Endodermal cell (in vitro differentiated cells): Measurements from ENCODE around the gene SAA1. TPM values are rescaled to one million over a fixed set of nuclear protein-coding genes. Genes with fewer than 3 reads are reported as not detected.

Experiments used
- DNase-seq: peaks from one replicate; pipeline ENCODE4 v3.0.0-alpha.2; 2017
- H3K27ac ChIP-seq: 2 replicates; pipeline ENCODE4 v1.5.1; 2013; ENCODE audit warnings: mild to moderate bottlenecking, low read depth, low read length, moderate library complexity
- H3K27me3 ChIP-seq: 2 replicates; pipeline ENCODE4 v1.6.1; 2013; ENCODE audit warnings: mild to moderate bottlenecking, low read length, moderate library complexity; ENCODE audit not compliant: insufficient read depth, control insufficient read depth, poor library complexity, severe bottlenecking
- H3K36me3 ChIP-seq: 2 replicates; pipeline ENCODE4 v1.7.0; 2013; ENCODE audit warnings: mild to moderate bottlenecking, low read length, moderate library complexity; ENCODE audit not compliant: control insufficient read depth, insufficient read depth
- H3K4me1 ChIP-seq: one replicate; pipeline ENCODE4 v1.7.0; 2013; ENCODE audit warnings: low read length; ENCODE audit not compliant: control insufficient read depth, insufficient read depth
- H3K4me3 ChIP-seq: 2 replicates; pipeline ENCODE4 v1.5.1; 2013; ENCODE audit warnings: mild to moderate bottlenecking, low read length, moderate library complexity
- H3K9ac ChIP-seq: 2 replicates; pipeline ENCODE4 v1.6.1; 2013; ENCODE audit warnings: mild to moderate bottlenecking, low read length, moderate library complexity; ENCODE audit not compliant: poor library complexity, severe bottlenecking; ENCODE audit errors: extremely low read depth
- H3K9me3 ChIP-seq: 2 replicates; pipeline ENCODE4 v1.6.1; 2013; ENCODE audit warnings: mild to moderate bottlenecking, low read length, moderate library complexity; ENCODE audit not compliant: control insufficient read depth
- H3K27ac Mint-ChIP-seq: 2 replicates; pipeline ENCODE4 v1.8.0; 2020; ENCODE audit warnings: mixed read lengths
- H3K27me3 Mint-ChIP-seq: 2 replicates; pipeline ENCODE4 v1.8.0; 2021; ENCODE audit warnings: mild to moderate bottlenecking, mixed read lengths; ENCODE audit not compliant: insufficient read depth
- H3K36me3 Mint-ChIP-seq: 2 replicates; pipeline ENCODE4 v1.8.0; 2020; ENCODE audit warnings: low read depth, mixed read lengths
- H3K4me1 Mint-ChIP-seq: 2 replicates; pipeline ENCODE4 v1.8.0; 2020; ENCODE audit warnings: mixed read lengths
- H3K4me3 Mint-ChIP-seq: 2 replicates; pipeline ENCODE4 v1.8.0; 2020; ENCODE audit warnings: mild to moderate bottlenecking, moderate library complexity, mixed read lengths
- H3K9me3 Mint-ChIP-seq: 2 replicates; pipeline ENCODE4 v1.8.0; 2020; ENCODE audit warnings: mild to moderate bottlenecking, mixed read lengths
- WGBS, 2 experiments: methylation state at CpG; one replicate each; pipeline versions ENCODE4 v1.1.5 to v1.1.7; 2013; ENCODE audit warnings: missing lambda C conversion rate in 2 of 2, mixed read lengths in 1 of 2; ENCODE audit not compliant: insufficient coverage in 1 of 2, insufficient read length in 1 of 2; 5-methylcytosine and 5-hydroxymethylcytosine counted together
- total RNA-seq, 2 donors: library from RNA; stranded (reverse); fragmentation: NEBNext Ultra II Directional in 1 of 2; extraction: Animal tissue kit (Norgen Biotek cat#: 25700) in 1 of 2; gene quantifications; 2 replicates in 1 of 2; 3 replicates in 1 of 2; pipeline ENCODE4 v1.2.1, GENCODE V29; 2021
- TF ChIP-seq, protein P1 (sequence below): fragments of 200-600 bp; sonication (generic); conservative IDR thresholded peaks from 2 replicates; pipeline ENCODE4 v1.5.0; 2021; ENCODE audit warnings: antibody characterized with exemption, mild to moderate bottlenecking

The SAA1 gene
- total RNA-seq, 2 donors from 2014 or later = not detected

DNA sequence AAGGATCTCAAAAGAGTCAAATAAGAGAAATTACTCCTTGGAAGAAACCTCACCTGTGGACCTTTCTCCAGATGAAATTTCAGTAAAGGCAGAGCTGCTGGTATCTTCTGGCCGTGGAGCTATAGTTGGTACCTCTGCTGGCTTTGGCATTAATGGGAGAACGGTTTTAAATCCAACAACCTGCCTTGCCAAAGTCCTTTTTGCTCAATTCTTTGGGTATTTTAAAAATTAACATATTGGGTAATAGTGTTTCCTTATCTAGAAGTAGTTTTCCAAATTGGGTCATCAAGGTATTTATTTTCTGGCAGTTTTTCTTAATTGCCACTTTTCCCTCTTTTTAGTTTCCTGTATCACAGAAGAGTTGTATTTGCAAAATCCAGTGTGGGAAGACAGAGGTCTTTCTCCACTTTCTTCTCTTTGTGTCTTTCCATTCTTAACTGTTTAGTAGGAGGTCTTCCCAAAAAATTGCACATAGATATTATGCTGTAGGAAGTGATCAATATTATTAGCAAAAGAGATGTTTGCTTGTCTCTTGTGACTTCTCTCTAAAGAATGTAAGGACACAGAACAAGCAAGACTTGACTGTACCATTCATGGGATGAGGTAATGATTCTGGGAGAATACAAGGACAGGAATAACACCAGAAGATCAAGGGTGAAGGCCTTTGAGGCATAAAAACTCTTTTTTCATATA, 29.3 kb upstream of the SAA1 start, which contains the start of gene SAA4:
Gene SAA4, minus strand, starts transcription at position 139 of the 693 bp plus-strand sequence. CDS start 876 bp downstream, outside the sequence.
- no peak within 1 kb of the TSS for H3K9ac ChIP-seq
- Mint-ChIP-seq H3K4me1 (no peaks in the 10 kb centered on the region), H3K4me3 (no peak within 1 kb of the TSS), H3K9me3 (no peaks in the 10 kb centered on the region), H3K36me3 (no peaks in the 10 kb centered on the region), H3K27ac (no peak within 1 kb of the TSS), H3K27me3 (peaks cover 19% of the 10 kb centered on the region)
- no peaks in the 10 kb centered on the region for H3K36me3 ChIP-seq
- TF ChIP-seq, protein P1, sequence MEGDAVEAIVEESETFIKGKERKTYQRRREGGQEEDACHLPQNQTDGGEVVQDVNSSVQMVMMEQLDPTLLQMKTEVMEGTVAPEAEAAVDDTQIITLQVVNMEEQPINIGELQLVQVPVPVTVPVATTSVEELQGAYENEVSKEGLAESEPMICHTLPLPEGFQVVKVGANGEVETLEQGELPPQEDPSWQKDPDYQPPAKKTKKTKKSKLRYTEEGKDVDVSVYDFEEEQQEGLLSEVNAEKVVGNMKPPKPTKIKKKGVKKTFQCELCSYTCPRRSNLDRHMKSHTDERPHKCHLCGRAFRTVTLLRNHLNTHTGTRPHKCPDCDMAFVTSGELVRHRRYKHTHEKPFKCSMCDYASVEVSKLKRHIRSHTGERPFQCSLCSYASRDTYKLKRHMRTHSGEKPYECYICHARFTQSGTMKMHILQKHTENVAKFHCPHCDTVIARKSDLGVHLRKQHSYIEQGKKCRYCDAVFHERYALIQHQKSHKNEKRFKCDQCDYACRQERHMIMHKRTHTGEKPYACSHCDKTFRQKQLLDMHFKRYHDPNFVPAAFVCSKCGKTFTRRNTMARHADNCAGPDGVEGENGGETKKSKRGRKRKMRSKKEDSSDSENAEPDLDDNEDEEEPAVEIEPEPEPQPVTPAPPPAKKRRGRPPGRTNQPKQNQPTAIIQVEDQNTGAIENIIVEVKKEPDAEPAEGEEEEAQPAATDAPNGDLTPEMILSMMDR = no peak
- no peak within 1 kb of the TSS for H3K4me3 ChIP-seq
- 92 to 93% methylated on average over 2 of the region's 2 CpGs for WGBS, 2 experiments
- no peaks in the 10 kb centered on the region for H3K9me3 ChIP-seq
- H3K27me3 ChIP-seq = peaks cover 23% of the 10 kb centered on the region
- DNase-seq = no peak
- no peak within 1 kb of the TSS for H3K27ac ChIP-seq
- H3K4me1 ChIP-seq = no peaks in the 10 kb centered on the region

DNA sequence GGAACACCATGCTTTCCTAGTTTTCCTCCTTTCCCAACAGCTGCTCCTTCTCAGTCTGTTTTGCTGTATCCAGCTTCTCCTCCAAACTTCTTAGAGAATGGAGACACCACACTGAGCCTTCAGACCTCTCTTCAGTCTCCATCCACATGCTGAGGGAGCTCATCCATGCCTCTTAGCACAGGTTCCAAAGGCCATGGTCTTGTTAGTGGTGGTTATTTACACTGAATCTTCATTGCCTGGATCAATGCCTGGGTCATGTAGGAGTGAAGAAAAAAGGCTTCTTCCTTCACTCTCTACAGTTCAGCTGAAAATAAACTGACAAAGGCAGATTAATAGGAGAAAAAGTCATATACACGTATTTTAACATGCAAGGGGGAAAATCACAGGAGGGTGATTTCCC, 26.4 kb upstream of the SAA1 start:
- H3K4me1 ChIP-seq = no peaks in the 10 kb centered on the region
- H3K9me3 ChIP-seq = no peaks in the 10 kb centered on the region
- TF ChIP-seq, protein P1 = no peak
- Mint-ChIP-seq H3K9me3 (peaks cover 4% of the 10 kb centered on the region), H3K4me3 (no peak overlapping the region), H3K36me3 (no peaks in the 10 kb centered on the region), H3K27me3 (peaks cover 17% of the 10 kb centered on the region), H3K27ac (no peak overlapping the region), H3K4me1 (no peaks in the 10 kb centered on the region)
- peaks cover 23% of the 10 kb centered on the region for H3K27me3 ChIP-seq
- H3K36me3 ChIP-seq = no peaks in the 10 kb centered on the region
- H3K27ac ChIP-seq = no peak overlapping the region
- no peak overlapping the region for H3K9ac ChIP-seq
- WGBS, 2 experiments = 100% methylated on average over 1 of the region's 1 CpG; no CpG with 5 or more reads in 1 of the 2 experiments
- H3K4me3 ChIP-seq = no peak overlapping the region
- DNase-seq = no peak

DNA sequence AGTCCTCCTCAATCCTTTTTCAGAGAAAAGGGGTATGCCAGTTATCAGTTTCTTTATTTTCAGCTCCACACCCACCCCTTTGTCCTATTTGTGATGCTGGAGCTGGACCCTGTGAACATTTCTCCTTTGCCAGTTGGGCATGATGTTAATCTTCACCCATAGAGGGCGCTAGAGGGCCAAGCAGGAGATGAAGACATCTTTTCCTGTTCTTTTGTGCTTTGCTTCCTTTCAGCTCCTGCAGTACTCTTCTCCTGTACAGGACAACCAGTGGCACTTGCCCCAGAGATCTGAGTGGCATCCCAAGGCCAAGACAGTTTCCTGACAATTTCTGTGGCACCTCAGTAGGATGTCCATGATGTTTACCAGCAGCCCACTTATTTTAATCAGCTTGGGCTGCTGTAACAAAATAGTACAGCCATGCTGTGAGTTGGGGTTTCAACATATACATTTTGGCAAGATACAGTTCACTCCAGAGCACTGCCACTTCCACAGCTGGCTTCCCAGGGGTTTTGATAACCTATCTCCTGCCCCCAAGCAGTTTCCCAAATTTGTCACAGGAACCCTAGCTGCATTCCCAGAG, 22.2 kb upstream of the SAA1 start:
- no peak overlapping the region for H3K27ac Mint-ChIP-seq
- Histone ChIP-seq H3K9me3 (no peaks in the 10 kb centered on the region), H3K4me3 (no peak overlapping the region), H3K4me1 (no peaks in the 10 kb centered on the region), H3K27me3 (peaks cover 12% of the 10 kb centered on the region), H3K36me3 (no peaks in the 10 kb centered on the region), H3K9ac (no peak overlapping the region), H3K27ac (no peak overlapping the region)
- no peaks in the 10 kb centered on the region for H3K36me3 Mint-ChIP-seq
- H3K4me3 Mint-ChIP-seq = no peak overlapping the region
- H3K4me1 Mint-ChIP-seq = peaks cover 3% of the 10 kb centered on the region
- TF ChIP-seq, protein P1 = peak; percentile 94
- peaks cover 19% of the 10 kb centered on the region for H3K27me3 Mint-ChIP-seq
- WGBS, 2 experiments = 0% methylated on average over 1 of the region's 1 CpG
- DNase-seq = peak; percentile 87
- H3K9me3 Mint-ChIP-seq = peaks cover 4% of the 10 kb centered on the region
